HEK293 (cell line): Measurements from ENCODE around the gene ITPA.

Experiments
- HOXA7 ChIP-seq: sonication (generic); formaldehyde crosslinking; IDR thresholded peaks from 2 replicates; pipeline ENCODE4 v1.8.1; 2022; ENCODE audit warnings: missing genetic modification reagents, borderline replicate concordance
- SP2 ChIP-seq: fragments of 450-650 bp; formaldehyde crosslinking; IDR thresholded peaks from 2 replicates; pipeline ENCODE4 v1.5.1; 2016; ENCODE audit warnings: missing biosample characterization, missing genetic modification characterization
- ZNF24 ChIP-seq: fragments of 450-650 bp; formaldehyde crosslinking; IDR thresholded peaks from 2 replicates; pipeline ENCODE4 v1.5.1; 2016; ENCODE audit warnings: missing biosample characterization, missing genetic modification characterization
- ZNF510 ChIP-seq: fragments of 450-650 bp; formaldehyde crosslinking; IDR thresholded peaks from 2 replicates; pipeline ENCODE4 v1.5.1; 2018; ENCODE audit warnings: mild to moderate bottlenecking, missing genetic modification characterization, missing biosample characterization; ENCODE audit not compliant: insufficient replicate concordance
- ZNF521 ChIP-seq: fragments of 450-650 bp; formaldehyde crosslinking; IDR thresholded peaks from 2 replicates; pipeline ENCODE4 v1.5.1; 2017; ENCODE audit warnings: missing biosample characterization, mild to moderate bottlenecking, missing genetic modification characterization
- ZNF626 ChIP-seq: fragments of 450-650 bp; sonication (Bioruptor Pico); formaldehyde crosslinking; IDR thresholded peaks from 2 replicates; pipeline ENCODE4 v1.5.1; 2018; ENCODE audit warnings: missing biosample characterization, missing genetic modification characterization, inconsistent platforms
- ZNF76 ChIP-seq: fragments of 450-650 bp; formaldehyde crosslinking; IDR thresholded peaks from 2 replicates; pipeline ENCODE4; 2016; ENCODE audit warnings: low read depth, missing biosample characterization, missing genetic modification characterization, borderline replicate concordance
- ZNF777 ChIP-seq: fragments of 450-650 bp; formaldehyde crosslinking; IDR thresholded peaks from 2 replicates; pipeline ENCODE4 v1.5.1; 2017; ENCODE audit warnings: missing biosample characterization, missing genetic modification characterization, borderline replicate concordance
- TF ChIP-seq, protein P1 (sequence below): fragments of 450-650 bp; formaldehyde crosslinking; IDR thresholded peaks from 2 replicates; pipeline ENCODE4; 2016; ENCODE audit warnings: missing biosample characterization, missing genetic modification characterization
- TF ChIP-seq, protein P2 (sequence below): fragments of 450-650 bp; formaldehyde crosslinking; IDR thresholded peaks from 2 replicates; pipeline ENCODE4 v1.5.1; 2016; ENCODE audit warnings: missing biosample characterization, missing genetic modification characterization
- TF ChIP-seq, protein P3 (sequence below): fragments of 450-650 bp; formaldehyde crosslinking; conservative IDR thresholded peaks from 2 replicates; pipeline ENCODE4 v1.5.1; 2016; ENCODE audit warnings: low read depth, missing biosample characterization, missing genetic modification characterization

DNA sequence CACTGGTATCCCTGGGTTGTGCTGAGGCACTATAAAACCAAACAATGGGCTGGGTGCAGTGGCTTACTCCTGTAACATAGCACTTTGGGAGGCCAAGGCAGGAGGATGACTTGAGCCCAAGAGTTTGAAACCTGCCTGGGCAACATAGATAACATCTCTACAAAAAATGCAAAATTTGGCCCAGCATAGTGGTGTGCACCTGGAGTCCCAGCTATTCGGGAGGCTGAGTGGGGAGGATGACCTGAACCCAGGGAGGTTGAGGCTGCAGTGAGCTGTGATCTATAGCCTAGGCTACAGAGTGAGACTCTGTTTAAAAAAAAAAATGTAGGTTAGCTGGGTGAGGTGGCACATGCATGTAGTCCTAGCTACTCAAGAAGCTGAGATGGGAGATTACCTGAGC, 37.4 kb downstream of the ITPA start:
- TF ChIP-seq, protein P1, sequence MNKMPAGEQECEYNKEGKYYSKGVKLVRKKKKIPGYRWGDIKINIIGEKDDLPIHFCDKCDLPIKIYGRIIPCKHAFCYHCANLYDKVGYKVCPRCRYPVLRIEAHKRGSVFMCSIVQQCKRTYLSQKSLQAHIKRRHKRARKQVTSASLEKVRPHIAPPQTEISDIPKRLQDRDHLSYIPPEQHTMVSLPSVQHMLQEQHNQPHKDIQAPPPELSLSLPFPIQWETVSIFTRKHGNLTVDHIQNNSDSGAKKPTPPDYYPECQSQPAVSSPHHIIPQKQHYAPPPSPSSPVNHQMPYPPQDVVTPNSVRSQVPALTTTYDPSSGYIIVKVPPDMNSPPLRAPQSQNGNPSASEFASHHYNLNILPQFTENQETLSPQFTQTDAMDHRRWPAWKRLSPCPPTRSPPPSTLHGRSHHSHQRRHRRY (tag by site-specific recombination): no peak
- TF ChIP-seq, protein P2, sequence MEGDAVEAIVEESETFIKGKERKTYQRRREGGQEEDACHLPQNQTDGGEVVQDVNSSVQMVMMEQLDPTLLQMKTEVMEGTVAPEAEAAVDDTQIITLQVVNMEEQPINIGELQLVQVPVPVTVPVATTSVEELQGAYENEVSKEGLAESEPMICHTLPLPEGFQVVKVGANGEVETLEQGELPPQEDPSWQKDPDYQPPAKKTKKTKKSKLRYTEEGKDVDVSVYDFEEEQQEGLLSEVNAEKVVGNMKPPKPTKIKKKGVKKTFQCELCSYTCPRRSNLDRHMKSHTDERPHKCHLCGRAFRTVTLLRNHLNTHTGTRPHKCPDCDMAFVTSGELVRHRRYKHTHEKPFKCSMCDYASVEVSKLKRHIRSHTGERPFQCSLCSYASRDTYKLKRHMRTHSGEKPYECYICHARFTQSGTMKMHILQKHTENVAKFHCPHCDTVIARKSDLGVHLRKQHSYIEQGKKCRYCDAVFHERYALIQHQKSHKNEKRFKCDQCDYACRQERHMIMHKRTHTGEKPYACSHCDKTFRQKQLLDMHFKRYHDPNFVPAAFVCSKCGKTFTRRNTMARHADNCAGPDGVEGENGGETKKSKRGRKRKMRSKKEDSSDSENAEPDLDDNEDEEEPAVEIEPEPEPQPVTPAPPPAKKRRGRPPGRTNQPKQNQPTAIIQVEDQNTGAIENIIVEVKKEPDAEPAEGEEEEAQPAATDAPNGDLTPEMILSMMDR: no peak
- TF ChIP-seq SP2 (no peak), ZNF626 (tag by site-specific recombination) (no peak), HOXA7 (no peak), ZNF76 (tag by site-specific recombination) (no peak), ZNF521 (tag by site-specific recombination) (no peak), ZNF777 (no peak), ZNF24 (tag by site-specific recombination) (no peak), ZNF510 (tag by site-specific recombination) (no peak)
- TF ChIP-seq, protein P3, sequence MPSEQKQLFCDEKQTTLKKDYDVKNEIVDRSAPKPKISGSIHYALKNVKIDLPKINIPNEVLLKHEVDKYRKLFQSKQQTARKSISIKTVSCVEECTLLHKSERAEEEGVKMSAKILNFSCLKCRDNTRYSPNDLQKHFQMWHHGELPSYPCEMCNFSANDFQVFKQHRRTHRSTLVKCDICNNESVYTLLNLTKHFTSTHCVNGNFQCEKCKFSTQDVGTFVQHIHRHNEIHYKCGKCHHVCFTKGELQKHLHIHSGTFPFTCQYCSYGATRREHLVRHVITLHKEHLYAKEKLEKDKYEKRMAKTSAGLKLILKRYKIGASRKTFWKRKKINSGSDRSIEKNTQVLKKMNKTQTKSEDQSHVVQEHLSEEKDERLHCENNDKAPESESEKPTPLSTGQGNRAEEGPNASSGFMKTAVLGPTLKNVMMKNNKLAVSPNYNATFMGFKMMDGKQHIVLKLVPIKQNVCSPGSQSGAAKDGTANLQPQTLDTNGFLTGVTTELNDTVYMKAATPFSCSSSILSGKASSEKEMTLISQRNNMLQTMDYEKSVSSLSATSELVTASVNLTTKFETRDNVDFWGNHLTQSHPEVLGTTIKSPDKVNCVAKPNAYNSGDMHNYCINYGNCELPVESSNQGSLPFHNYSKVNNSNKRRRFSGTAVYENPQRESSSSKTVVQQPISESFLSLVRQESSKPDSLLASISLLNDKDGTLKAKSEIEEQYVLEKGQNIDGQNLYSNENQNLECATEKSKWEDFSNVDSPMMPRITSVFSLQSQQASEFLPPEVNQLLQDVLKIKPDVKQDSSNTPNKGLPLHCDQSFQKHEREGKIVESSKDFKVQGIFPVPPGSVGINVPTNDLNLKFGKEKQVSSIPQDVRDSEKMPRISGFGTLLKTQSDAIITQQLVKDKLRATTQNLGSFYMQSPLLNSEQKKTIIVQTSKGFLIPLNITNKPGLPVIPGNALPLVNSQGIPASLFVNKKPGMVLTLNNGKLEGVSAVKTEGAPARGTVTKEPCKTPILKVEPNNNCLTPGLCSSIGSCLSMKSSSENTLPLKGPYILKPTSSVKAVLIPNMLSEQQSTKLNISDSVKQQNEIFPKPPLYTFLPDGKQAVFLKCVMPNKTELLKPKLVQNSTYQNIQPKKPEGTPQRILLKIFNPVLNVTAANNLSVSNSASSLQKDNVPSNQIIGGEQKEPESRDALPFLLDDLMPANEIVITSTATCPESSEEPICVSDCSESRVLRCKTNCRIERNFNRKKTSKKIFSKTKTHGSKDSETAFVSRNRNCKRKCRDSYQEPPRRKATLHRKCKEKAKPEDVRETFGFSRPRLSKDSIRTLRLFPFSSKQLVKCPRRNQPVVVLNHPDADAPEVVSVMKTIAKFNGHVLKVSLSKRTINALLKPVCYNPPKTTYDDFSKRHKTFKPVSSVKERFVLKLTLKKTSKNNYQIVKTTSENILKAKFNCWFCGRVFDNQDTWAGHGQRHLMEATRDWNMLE (tag by site-specific recombination): no peak
